OCI-LY1 (cell line): Measurements from ENCODE around the gene ARGLU1.

Source experiments
- H2AFZ ChIP-seq: fragments of 200-600 bp; sonication (generic), shearing (Covaris generic); 2 replicates; pipeline ENCODE4 v1.6.0; 2014; ENCODE audit warnings: antibody characterized with exemption, mild to moderate bottlenecking, low read length
- H3F3A ChIP-seq: fragments of 200-600 bp; sonication (generic), shearing (Covaris generic); 2 replicates; pipeline ENCODE4 v1.6.0; 2014; ENCODE audit warnings: mild to moderate bottlenecking, antibody characterized with exemption, low read length, moderate library complexity; ENCODE audit not compliant: insufficient read depth
- H3K27ac ChIP-seq: fragments of 200-600 bp; sonication (generic); 2 replicates; pipeline ENCODE4 v1.5.1; 2014; ENCODE audit warnings: low read length, mixed run types, mild to moderate bottlenecking, low read depth; ENCODE audit not compliant: poor library complexity, severe bottlenecking
- H3K27me3 ChIP-seq: fragments of 200-600 bp; sonication (generic); 2 replicates; pipeline ENCODE4 v1.6.0; 2014; ENCODE audit warnings: antibody characterized with exemption, mild to moderate bottlenecking, low read length, moderate library complexity; ENCODE audit not compliant: insufficient read depth
- H3K36me3 ChIP-seq: fragments of 200-600 bp; sonication (generic); 2 replicates; pipeline ENCODE4 v1.6.1; 2014; ENCODE audit warnings: mild to moderate bottlenecking, antibody characterized with exemption, low read length, moderate library complexity, mixed read lengths; ENCODE audit not compliant: insufficient read depth
- H3K4me1 ChIP-seq: fragments of 200-600 bp; sonication (generic); 2 replicates; pipeline ENCODE4 v1.5.1; 2014; ENCODE audit warnings: mild to moderate bottlenecking, low read length, moderate library complexity; ENCODE audit not compliant: insufficient read depth, severe bottlenecking
- H3K4me2 ChIP-seq: fragments of 200-600 bp; sonication (generic), shearing (Covaris generic); 2 replicates; pipeline ENCODE4 v1.6.1; 2014; ENCODE audit warnings: low read length
- H3K4me3 ChIP-seq: fragments of 200-600 bp; sonication (generic); 2 replicates; pipeline ENCODE4 v1.5.1; 2014; ENCODE audit warnings: low read length, low read depth, mild to moderate bottlenecking, mixed read lengths; ENCODE audit not compliant: poor library complexity, severe bottlenecking
- H3K79me2 ChIP-seq: fragments of 200-600 bp; shearing (Covaris generic); 2 replicates; pipeline ENCODE4 v1.6.1; 2016; ENCODE audit warnings: mixed run types, low read length, mixed read lengths; ENCODE audit not compliant: insufficient read depth
- H3K9ac ChIP-seq: fragments of 200-600 bp; sonication (generic), shearing (Covaris generic); 2 replicates; pipeline ENCODE4 v1.6.1; 2014; ENCODE audit warnings: mild to moderate bottlenecking, low read length, mixed read lengths
- H3K9me2 ChIP-seq: fragments of 200-600 bp; sonication (generic), shearing (Covaris generic); 2 replicates; pipeline ENCODE4 v1.6.1; 2014; ENCODE audit warnings: low read depth, mild to moderate bottlenecking, low read length, mixed read lengths
- H3K9me3 ChIP-seq: fragments of 200-600 bp; shearing (Covaris generic); 2 replicates; pipeline ENCODE4 v1.6.1; 2014; ENCODE audit warnings: low read length, mixed read lengths
- H4K20me1 ChIP-seq: fragments of 200-600 bp; sonication (generic), shearing (Covaris generic); 2 replicates; pipeline ENCODE4 v1.6.0; 2016; ENCODE audit warnings: mild to moderate bottlenecking, low read length; ENCODE audit not compliant: insufficient read depth
- EZH2 ChIP-seq: fragments of 200-600 bp; sonication (generic), shearing (Covaris generic); IDR thresholded peaks from 2 replicates; pipeline ENCODE4 v1.8.0; 2017; ENCODE audit warnings: borderline replicate concordance, mixed run types, mild to moderate bottlenecking, antibody characterized with exemption, low read length, moderate library complexity, mixed read lengths
- TF ChIP-seq, protein P1 (sequence below): fragments of 200-600 bp; sonication (generic), shearing (Covaris generic); IDR thresholded peaks from 2 replicates; pipeline ENCODE4 v1.5.1; 2017; ENCODE audit warnings: mild to moderate bottlenecking, antibody characterized with exemption, low read length, moderate library complexity, mixed read lengths

ARGLU1 gene

DNA sequence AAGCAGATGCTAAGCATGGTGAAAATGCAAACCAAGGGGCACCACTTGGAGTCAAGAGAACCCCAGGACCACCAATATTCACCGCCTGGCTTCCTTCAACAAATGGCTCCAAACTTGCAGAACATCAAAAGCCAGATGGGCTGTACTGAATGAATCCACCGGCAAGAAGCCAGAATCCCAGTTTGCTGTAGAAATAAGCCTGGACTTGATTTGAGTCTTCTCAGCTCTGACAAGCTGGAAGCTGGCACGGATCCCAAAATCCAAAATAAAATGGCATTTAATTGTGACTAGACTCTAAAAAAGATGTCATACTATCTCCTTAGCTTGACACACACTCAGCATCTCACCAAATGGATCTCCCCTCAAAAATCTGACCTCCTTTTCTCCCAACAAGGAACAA is 44.4 kb downstream of the ARGLU1 start:
- Histone ChIP-seq H3K36me3 (no peaks in the 10 kb centered on the region), H3K4me2 (no peak overlapping the region), H3K79me2 (no peaks in the 10 kb centered on the region)

DNA sequence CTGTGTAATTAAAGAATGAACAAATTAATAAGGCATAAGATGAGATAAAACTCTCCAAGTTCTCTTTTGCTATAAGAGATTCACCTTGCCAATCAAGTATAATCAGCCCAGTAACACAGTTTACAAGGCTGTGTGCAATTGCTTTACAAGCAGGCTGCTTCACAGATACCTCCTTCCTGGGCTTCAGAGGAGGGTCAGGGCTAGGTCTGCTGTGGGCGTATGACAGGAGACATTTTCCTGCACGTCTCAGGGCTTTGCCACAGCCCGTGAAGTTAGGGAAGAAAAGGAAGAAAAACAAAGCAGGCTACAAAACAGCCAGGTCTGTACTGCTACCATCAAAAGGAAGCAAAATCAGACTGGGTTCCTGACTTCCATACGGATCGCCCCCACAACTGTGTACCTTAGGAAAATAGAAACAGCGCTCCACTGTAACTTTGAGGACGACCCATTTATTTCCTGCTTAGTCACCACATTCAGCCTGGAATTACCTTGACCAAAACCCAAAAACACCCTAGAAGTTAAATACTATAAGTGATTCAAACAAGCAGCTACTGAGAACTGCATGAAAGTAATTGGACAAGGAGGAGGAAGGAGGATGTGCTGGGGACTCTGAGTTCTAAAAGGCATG is 44.9 kb downstream of the ARGLU1 start:
- H4K20me1 ChIP-seq: no peaks in the 10 kb centered on the region
- no peaks in the 10 kb centered on the region for H3K27me3 ChIP-seq
- H3K36me3 ChIP-seq: no peaks in the 10 kb centered on the region
- H2AFZ ChIP-seq: no peak overlapping the region
- H3K79me2 ChIP-seq: no peaks in the 10 kb centered on the region
- H3K4me1 ChIP-seq: no peaks in the 10 kb centered on the region
- no peak overlapping the region for H3K4me2 ChIP-seq
- H3K27ac ChIP-seq: no peak overlapping the region
- TF ChIP-seq, protein P1, sequence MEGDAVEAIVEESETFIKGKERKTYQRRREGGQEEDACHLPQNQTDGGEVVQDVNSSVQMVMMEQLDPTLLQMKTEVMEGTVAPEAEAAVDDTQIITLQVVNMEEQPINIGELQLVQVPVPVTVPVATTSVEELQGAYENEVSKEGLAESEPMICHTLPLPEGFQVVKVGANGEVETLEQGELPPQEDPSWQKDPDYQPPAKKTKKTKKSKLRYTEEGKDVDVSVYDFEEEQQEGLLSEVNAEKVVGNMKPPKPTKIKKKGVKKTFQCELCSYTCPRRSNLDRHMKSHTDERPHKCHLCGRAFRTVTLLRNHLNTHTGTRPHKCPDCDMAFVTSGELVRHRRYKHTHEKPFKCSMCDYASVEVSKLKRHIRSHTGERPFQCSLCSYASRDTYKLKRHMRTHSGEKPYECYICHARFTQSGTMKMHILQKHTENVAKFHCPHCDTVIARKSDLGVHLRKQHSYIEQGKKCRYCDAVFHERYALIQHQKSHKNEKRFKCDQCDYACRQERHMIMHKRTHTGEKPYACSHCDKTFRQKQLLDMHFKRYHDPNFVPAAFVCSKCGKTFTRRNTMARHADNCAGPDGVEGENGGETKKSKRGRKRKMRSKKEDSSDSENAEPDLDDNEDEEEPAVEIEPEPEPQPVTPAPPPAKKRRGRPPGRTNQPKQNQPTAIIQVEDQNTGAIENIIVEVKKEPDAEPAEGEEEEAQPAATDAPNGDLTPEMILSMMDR: no peak
- TF ChIP-seq EZH2: no peak
- no peak overlapping the region for H3K4me3 ChIP-seq
- no peak overlapping the region for H3K9ac ChIP-seq
- no peaks in the 10 kb centered on the region for H3K9me2 ChIP-seq
- no peaks in the 10 kb centered on the region for H3K9me3 ChIP-seq
- no peaks in the 10 kb centered on the region for H3F3A ChIP-seq

More for the DNA sequence above, 44.4 kb downstream of the ARGLU1 start:
- no peaks in the 10 kb centered on the region for H3K27me3 ChIP-seq
- no peaks in the 10 kb centered on the region for H3K4me1 ChIP-seq
- H3K27ac ChIP-seq: no peak overlapping the region
- H3K4me3 ChIP-seq: no peak overlapping the region
- H2AFZ ChIP-seq: no peak overlapping the region
- no peaks in the 10 kb centered on the region for H3F3A ChIP-seq
- H3K9ac ChIP-seq: no peak overlapping the region
- no peaks in the 10 kb centered on the region for H4K20me1 ChIP-seq
- no peaks in the 10 kb centered on the region for H3K9me3 ChIP-seq
- no peak for TF ChIP-seq EZH2
- TF ChIP-seq, protein P1: no peak
- no peaks in the 10 kb centered on the region for H3K9me2 ChIP-seq

DNA sequence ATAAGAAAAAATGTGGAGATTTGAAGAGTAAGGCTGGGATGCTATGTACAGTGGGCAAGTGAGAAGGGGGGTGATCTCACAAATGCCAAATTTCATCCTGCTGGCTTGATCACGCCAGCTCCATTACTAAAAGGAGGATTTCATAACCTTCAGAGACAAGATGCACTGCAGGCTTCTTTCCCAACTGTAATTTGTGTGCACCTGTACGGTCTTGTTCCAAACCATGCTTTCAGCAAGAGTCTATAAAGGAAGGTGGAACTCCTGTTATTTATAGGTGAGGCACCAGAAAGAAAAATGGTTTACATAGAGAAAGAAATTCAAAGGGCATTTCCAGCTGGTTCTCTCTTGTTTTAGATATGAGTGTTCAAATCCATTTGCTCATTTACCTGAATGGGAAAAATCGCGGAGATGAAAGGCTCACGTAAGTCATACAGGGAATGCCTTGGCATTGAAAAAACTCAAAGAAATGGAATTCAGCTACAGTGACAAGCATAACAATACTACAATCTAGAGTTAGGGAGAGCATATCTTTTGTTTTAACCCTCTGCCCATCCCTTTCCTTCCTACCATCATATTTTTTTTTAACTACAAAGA is 45.7 kb downstream of the ARGLU1 start:
- Histone ChIP-seq H3K4me2 (no peak overlapping the region), H2AFZ (no peak overlapping the region), H3K9me3 (no peaks in the 10 kb centered on the region), H3F3A (no peaks in the 10 kb centered on the region), H3K9me2 (no peaks in the 10 kb centered on the region), H3K36me3 (no peaks in the 10 kb centered on the region), H4K20me1 (no peaks in the 10 kb centered on the region), H3K4me1 (no peaks in the 10 kb centered on the region), H3K9ac (no peak overlapping the region), H3K27ac (no peak overlapping the region), H3K79me2 (no peaks in the 10 kb centered on the region), H3K27me3 (no peaks in the 10 kb centered on the region), H3K4me3 (no peak overlapping the region)
- TF ChIP-seq, protein P1: no peak
- TF ChIP-seq EZH2: no peak
